ENCODE data around the gene SLC46A3.
A peak's percentile ranks its signal among the peaks of the same experiment; 100 is the strongest.

The SLC46A3 gene

GRCh38 chr13:28680541-28680940 lies 38.2 kb downstream of the SLC46A3 start:
- DNase-seq (ENCODE audit: low spot score) = no peak

DNA sequence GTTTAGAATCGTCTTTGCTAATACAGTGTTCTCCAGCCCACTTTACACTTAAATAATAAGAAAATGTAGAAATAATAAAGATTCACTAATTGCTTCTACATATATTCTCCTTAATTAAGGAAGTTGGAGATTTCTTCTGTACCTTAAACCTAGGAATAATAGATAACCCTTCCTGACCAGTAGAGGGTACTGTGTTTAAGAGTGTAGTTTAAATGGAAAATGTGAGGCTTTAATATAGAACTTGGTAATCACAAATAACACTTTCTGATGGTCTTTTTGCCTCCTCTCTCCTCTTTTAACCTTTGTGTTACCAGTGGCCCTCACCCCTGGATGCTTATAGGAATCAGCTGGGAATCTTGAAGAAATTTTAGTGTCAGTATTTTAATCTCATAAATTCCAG lies 39.1 kb downstream of the SLC46A3 start:
- peak; percentile 18 for DNase-seq (ENCODE audit: low spot score)

DNA sequence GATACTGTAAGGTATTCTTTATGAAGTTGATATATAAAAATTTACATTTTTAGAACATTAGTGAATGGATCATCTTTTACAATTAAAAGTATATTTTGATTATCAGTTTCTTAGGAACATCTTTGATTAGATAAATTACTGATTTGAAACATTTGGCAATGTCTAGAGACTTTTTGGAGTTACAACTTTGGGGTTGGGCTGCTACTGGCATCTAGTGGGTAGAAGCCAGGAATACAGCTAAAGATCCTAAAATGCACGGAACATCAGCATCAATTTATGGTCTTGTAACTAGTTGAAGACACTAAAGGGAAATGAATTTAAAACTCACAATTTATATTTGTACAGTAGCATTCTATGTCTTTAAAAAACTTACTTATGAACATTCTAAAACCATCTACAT lies 40.0 kb downstream of the SLC46A3 start:
- no peak for DNase-seq (ENCODE audit: low spot score)

DNA sequence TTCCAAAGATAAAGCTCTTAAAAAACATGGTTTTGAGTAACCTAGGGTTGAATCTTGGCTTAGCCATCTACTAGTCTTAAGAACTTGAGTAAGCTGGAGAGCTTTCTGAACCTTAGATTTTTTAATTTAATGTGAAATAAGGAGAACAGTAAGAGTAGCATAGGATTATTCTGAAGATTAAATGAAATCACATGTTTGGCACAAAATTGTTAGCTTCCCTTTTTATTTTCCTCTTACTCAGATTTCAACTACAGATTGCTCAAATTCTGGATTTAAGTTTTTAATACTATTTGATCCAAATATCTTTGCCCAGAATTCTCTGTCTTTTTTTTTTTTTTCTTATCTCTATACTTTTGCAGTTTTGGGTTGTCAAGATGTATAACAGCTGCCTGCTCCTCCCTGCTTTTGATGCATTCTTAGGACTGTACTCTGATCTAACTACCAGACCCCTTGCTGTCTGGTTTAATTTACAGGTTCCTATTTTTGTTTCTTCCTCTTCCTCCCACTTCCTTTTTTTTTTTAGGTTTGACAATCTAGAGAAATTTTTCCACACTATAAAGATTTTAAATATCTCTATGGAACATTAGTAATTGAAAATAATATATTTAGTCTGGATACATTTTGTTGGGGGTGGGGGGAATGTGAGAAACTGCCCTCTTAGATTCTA lies 47.5 kb downstream of the SLC46A3 start:
- DNase-seq (ENCODE audit: low spot score) = no peak

DNA sequence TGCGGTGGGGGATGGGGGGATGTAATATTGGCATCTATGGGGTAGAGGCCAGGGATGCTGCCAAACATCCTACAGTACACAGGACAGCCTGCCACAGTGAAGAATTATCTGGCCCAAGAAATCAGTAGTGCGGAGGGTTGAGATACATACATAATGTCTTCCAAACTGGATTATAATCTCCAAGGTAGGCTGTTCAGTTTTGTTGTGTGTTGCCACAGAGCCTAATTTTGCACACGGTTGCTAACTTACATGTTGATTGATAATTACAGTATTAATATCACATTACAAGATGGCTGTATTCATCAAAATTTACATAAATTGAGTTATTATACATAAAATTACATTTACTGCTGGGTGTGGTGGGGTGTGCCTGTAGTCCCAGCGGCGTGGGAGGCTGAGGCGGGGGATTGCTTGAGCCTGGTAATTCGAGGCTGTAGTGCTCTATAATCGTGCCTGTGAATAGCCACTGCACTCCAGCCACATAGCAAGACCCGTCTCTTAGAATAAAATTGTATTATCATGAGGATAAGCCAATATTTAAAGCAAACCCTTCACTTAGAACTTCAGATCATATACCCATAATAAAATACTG lies 51.8 kb downstream of the SLC46A3 start:
- DNase-seq (ENCODE audit: low spot score) = no peak

GRCh38 chr13:28659621-28659970 lies 59.2 kb downstream of the SLC46A3 start:
- peak; percentile 58 for DNase-seq (ENCODE audit: low spot score)

DNA sequence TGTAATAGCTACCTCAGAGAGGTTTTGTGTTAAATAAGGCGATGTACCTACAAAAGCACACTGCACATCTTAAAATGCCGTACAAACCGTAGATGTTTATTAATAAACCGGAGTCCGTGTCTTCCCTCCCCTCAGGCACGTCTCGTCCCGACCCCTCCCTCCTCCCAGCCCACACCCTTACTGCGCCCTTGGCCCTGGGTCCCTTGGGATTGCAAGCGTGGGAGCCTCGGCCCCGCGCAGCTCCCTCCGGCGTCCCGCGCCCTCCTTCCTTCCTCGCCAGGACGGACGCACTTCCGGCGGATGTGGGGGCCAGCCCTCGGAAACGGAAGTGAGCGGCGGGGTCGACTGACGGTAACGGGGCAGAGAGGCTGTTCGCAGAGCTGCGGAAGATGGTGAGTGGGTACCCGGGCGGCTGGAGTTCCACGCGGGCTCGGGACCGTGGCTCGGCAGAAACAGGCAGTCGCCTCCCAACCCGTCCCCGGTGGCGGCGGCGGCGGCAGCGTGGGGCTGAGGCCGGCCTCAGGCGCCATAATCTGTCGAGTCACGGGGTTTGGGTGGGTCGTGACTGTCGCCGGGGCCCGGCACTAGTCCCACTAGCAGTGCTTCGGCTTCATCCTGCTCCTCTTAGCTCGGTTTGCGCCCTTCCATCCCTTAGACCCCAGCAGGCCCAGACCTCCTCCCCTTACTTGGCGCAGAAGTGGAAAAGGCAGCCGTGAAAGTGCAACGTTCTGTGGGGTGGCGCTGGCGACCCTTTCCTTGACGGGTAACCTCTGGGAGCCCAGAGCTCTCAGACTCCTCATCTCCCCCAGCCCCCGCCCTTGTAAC lies 59.8 kb downstream of the SLC46A3 start, which contains the start of gene POMP:
Gene POMP, plus strand, starts transcription at position 335 of the 825 bp plus-strand sequence. Its CDS starts 55 bp downstream, at position 390.
- peak; percentile 92 for DNase-seq (ENCODE audit: low spot score)

DNA sequence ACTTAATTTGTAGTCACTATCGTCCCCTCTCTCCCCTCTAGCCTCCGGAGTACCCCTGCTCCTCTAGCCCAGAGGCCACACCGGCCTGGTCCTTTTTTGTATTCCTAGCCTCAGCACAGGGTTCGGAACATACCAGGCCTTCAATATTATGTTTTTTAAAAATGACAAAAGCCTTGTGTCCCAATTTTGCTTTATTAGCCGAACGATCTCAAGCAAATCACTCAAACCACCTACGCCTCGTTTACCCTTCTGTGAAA lies 60.3 kb downstream of the SLC46A3 start:
- no peak for DNase-seq (ENCODE audit: low spot score)

GRCh38 chr13:28657784-28658538 lies 60.8 kb downstream of the SLC46A3 start:
- DNase-seq (ENCODE audit: low spot score) = no peak

GRCh38 chr13:28655561-28655960 lies 63.2 kb downstream of the SLC46A3 start:
- peak; percentile 57 for DNase-seq (ENCODE audit: low spot score)

- no peak for DNase-seq (ENCODE audit: low spot score)
Measured at GRCh38 chr13:28654276-28654675, 64.5 kb downstream of the SLC46A3 start.

- no peak for DNase-seq (ENCODE audit: low spot score)
Measured at GRCh38 chr13:28653111-28653510, 65.7 kb downstream of the SLC46A3 start.

DNA sequence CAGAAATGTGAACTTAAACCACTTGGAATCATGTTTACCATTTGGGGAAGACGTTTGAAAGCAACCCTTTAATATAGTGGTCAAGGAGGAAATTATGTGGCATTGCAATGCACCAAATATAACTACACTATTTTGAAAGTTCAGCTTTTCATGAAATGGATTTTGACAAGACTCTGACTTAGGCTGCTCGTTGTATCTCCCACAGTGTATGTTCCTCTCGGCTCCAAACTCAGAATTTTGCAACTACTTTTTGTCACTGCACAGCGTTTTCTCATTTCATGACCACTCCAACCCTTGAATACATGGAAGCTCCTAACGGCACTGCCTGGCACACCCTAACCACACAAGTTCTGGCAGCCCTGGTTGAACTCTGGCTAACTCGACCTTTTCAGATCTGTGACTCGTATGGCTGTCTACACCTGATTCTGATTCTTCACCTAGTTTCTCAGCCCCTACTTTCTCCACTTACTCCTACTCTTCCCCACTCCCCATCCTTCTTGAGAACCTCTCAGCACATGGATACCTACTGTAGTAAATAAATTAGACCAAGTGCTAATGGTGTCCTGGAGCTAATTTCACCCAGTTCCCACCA lies 66.9 kb downstream of the SLC46A3 start:
- DNase-seq (ENCODE audit: low spot score) = no peak

DNA sequence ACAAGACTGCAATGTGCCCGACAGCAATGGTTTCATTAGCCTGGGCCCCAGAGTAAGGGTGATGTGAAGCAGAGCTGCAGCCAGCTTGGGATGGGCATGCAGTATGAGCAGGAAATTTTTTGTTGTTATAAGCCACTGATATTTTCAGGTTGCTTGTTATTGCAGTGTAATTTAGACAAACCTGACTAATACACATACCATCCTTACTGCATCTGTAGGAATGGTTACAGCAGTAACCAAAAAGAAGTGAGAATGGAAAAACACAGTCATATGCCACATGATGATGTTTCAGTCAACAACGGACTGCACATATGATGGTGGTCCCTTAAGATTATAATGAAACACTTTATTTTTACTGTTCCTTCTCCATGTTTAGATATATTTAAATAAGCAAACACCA lies 68.5 kb downstream of the SLC46A3 start:
- DNase-seq (ENCODE audit: low spot score) = no peak

Measured in AG08396 (cell line).